GM19468 (cell line): ENCODE data around the gene MOAP1.
A peak's percentile ranks its signal among the peaks of the same experiment; 100 is the strongest.
"Not testable (repeated sequence)": the region's sequence is repeated elsewhere in the genome, so short reads cannot be mapped to it uniquely, and the experiment has no call there.

Experiments
- ATAC-seq: cut with Tn5 transposase; IDR thresholded peaks from one replicate; pipeline ENCODE4 v1.9.1; 2021; ENCODE audit warnings: mild to moderate bottlenecking, moderate library complexity, moderate number of reproducible peaks; ENCODE audit not compliant: unreplicated experiment; ENCODE audit errors: extremely low read depth

The MOAP1 gene

GRCh38 chr14:93186466-93186865 lies 1.8 kb upstream of the MOAP1 start:
- ATAC-seq, result no peak

GRCh38 chr14:93185349-93185720 lies 638 bp upstream of the MOAP1 start:
- ATAC-seq, result no peak

- no peak for ATAC-seq
Observed at GRCh38 chr14:93183596-93184317, 940 bp downstream of the MOAP1 start.

GRCh38 chr14:93175492-93175891 lies 9.2 kb downstream of the MOAP1 start:
- ATAC-seq, result no peak

GRCh38 chr14:93174731-93175130 lies 10.0 kb downstream of the MOAP1 start:
- not testable (repeated sequence) for ATAC-seq

GRCh38 chr14:93173943-93174395 lies 10.7 kb downstream of the MOAP1 start:
- ATAC-seq, result no peak

GRCh38 chr14:93171376-93171775 lies 13.3 kb downstream of the MOAP1 start:
- ATAC-seq, result no peak

GRCh38 chr14:93170141-93170540 lies 14.6 kb downstream of the MOAP1 start:
- not testable (repeated sequence) for ATAC-seq

- ATAC-seq, result not testable (repeated sequence)
Observed at GRCh38 chr14:93169619-93170018, 15.1 kb downstream of the MOAP1 start.

GRCh38 chr14:93168610-93169009 lies 16.1 kb downstream of the MOAP1 start:
- not testable (repeated sequence) for ATAC-seq

GRCh38 chr14:93165271-93166265 lies 19.1 kb downstream of the MOAP1 start:
- ATAC-seq, result not testable (repeated sequence)

GRCh38 chr14:93163564-93163963 lies 21.1 kb downstream of the MOAP1 start:
- ATAC-seq, result peak; percentile 50

- no peak for ATAC-seq
Observed at GRCh38 chr14:93161411-93161940, 23.2 kb downstream of the MOAP1 start.

- no peak for ATAC-seq
Observed at GRCh38 chr14:93160353-93160801, 24.3 kb downstream of the MOAP1 start.

- ATAC-seq, result not testable (repeated sequence)
Observed at GRCh38 chr14:93159625-93160352, 24.9 kb downstream of the MOAP1 start.

GRCh38 chr14:93158349-93158748 lies 26.3 kb downstream of the MOAP1 start:
- ATAC-seq, result not testable (repeated sequence)

GRCh38 chr14:93156693-93157369 lies 27.9 kb downstream of the MOAP1 start:
- no peak for ATAC-seq

GRCh38 chr14:93155667-93156066 lies 29.0 kb downstream of the MOAP1 start:
- ATAC-seq, result no peak

GRCh38 chr14:93153121-93153520 lies 31.6 kb downstream of the MOAP1 start:
- ATAC-seq, result no peak
